HEK293 (cell line): ENCODE measurements around the gene PANK3.

Experiments used
- ATF2 ChIP-seq: fragments of 450-650 bp; formaldehyde crosslinking; IDR thresholded peaks from 2 replicates; pipeline ENCODE4 v1.5.1; 2016; ENCODE audit warnings: missing biosample characterization, missing genetic modification characterization, low read depth
- BCL11B ChIP-seq: fragments of 450-650 bp; formaldehyde crosslinking; IDR thresholded peaks from 2 replicates; pipeline ENCODE4 v1.5.1; 2016; ENCODE audit warnings: low read depth, missing biosample characterization, missing genetic modification characterization
- ELK4 ChIP-seq: IDR thresholded peaks from 2 replicates; pipeline ENCODE4 v1.6.1; 2011; ENCODE audit warnings: mild to moderate bottlenecking, low read depth, low read length, borderline replicate concordance
- REST ChIP-seq: fragments of 450-650 bp; formaldehyde crosslinking; IDR thresholded peaks from 2 replicates; pipeline ENCODE4 v1.5.1; 2016; ENCODE audit warnings: missing biosample characterization, missing genetic modification characterization
- YY1 ChIP-seq: fragments of 450-650 bp; formaldehyde crosslinking; IDR thresholded peaks from 2 replicates; pipeline ENCODE4 v1.5.1; 2018; ENCODE audit warnings: missing biosample characterization, missing genetic modification characterization
- ZNF239 ChIP-seq: fragments of 450-650 bp; formaldehyde crosslinking; IDR thresholded peaks from 2 replicates; pipeline ENCODE4 v1.5.1; 2016; ENCODE audit warnings: missing biosample characterization, missing genetic modification characterization
- ZNF311 ChIP-seq: fragments of 450-650 bp; formaldehyde crosslinking; IDR thresholded peaks from 2 replicates; pipeline ENCODE4 v1.5.1; 2017; ENCODE audit warnings: missing biosample characterization, missing genetic modification characterization, borderline replicate concordance
- ZNF335 ChIP-seq: fragments of 450-650 bp; formaldehyde crosslinking; conservative IDR thresholded peaks from 2 replicates; pipeline ENCODE4 v1.5.1; 2016; ENCODE audit warnings: missing biosample characterization, missing genetic modification characterization
- ZNF654 ChIP-seq: fragments of 450-650 bp; formaldehyde crosslinking; IDR thresholded peaks from 2 replicates; pipeline ENCODE4 v1.5.1; 2016; ENCODE audit warnings: low read depth, missing biosample characterization, missing genetic modification characterization
- TF ChIP-seq, protein P1 (sequence below): fragments of 450-650 bp; formaldehyde crosslinking; IDR thresholded peaks from 2 replicates; pipeline ENCODE4 v1.5.1; 2016; ENCODE audit warnings: missing biosample characterization, missing genetic modification characterization
- TF ChIP-seq, protein P2 (sequence below): fragments of 450-650 bp; formaldehyde crosslinking; IDR thresholded peaks from 2 replicates; pipeline ENCODE4 v1.5.1; 2016; ENCODE audit warnings: missing biosample characterization, missing genetic modification characterization
- TF ChIP-seq, protein P3 (sequence below): fragments of 450-650 bp; formaldehyde crosslinking; optimal IDR thresholded peaks from 2 replicates; pipeline ENCODE3; 2016; ENCODE audit warnings: missing biosample characterization, mild to moderate bottlenecking, missing genetic modification characterization

GRCh38 chr5:168598639-168599038, 19.5 kb upstream of the PANK3 start:
- TF ChIP-seq, protein P1, sequence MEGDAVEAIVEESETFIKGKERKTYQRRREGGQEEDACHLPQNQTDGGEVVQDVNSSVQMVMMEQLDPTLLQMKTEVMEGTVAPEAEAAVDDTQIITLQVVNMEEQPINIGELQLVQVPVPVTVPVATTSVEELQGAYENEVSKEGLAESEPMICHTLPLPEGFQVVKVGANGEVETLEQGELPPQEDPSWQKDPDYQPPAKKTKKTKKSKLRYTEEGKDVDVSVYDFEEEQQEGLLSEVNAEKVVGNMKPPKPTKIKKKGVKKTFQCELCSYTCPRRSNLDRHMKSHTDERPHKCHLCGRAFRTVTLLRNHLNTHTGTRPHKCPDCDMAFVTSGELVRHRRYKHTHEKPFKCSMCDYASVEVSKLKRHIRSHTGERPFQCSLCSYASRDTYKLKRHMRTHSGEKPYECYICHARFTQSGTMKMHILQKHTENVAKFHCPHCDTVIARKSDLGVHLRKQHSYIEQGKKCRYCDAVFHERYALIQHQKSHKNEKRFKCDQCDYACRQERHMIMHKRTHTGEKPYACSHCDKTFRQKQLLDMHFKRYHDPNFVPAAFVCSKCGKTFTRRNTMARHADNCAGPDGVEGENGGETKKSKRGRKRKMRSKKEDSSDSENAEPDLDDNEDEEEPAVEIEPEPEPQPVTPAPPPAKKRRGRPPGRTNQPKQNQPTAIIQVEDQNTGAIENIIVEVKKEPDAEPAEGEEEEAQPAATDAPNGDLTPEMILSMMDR (tag by site-specific recombination) = no peak
- TF ChIP-seq, protein P2, sequence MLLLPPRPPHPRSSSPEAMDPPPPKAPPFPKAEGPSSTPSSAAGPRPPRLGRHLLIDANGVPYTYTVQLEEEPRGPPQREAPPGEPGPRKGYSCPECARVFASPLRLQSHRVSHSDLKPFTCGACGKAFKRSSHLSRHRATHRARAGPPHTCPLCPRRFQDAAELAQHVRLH (tag by site-specific recombination) = no peak
- TF ChIP-seq ELK4 (no peak), ZNF335 (tag by site-specific recombination) (no peak), ZNF311 (tag by site-specific recombination) (no peak), ATF2 (tag by site-specific recombination) (no peak), ZNF239 (tag by site-specific recombination) (no peak), YY1 (tag by site-specific recombination) (no peak), BCL11B (tag by site-specific recombination) (no peak), ZNF654 (tag by site-specific recombination) (no peak), REST (tag by site-specific recombination) (no peak)
- TF ChIP-seq, protein P3, sequence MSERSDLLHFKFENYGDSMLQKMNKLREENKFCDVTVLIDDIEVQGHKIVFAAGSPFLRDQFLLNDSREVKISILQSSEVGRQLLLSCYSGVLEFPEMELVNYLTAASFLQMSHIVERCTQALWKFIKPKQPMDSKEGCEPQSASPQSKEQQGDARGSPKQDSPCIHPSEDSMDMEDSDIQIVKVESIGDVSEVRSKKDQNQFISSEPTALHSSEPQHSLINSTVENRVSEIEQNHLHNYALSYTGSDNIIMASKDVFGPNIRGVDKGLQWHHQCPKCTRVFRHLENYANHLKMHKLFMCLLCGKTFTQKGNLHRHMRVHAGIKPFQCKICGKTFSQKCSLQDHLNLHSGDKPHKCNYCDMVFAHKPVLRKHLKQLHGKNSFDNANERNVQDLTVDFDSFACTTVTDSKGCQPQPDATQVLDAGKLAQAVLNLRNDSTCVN (tag by site-specific recombination) = no peak
